ENCODE measurements around the gene TEKTIP1. TPM values are rescaled to one million over a fixed set of nuclear protein-coding genes. Genes with fewer than 3 reads are reported as not detected.

Gene TEKTIP1
- total and polyA plus RNA-seq, 10 of the 15 experiments (the other 5 are each of a cell fraction or from before 2014, with no cell fraction given): 0.18 to 2.6 (median 0.60) TPM; not detected in 5

DNA sequence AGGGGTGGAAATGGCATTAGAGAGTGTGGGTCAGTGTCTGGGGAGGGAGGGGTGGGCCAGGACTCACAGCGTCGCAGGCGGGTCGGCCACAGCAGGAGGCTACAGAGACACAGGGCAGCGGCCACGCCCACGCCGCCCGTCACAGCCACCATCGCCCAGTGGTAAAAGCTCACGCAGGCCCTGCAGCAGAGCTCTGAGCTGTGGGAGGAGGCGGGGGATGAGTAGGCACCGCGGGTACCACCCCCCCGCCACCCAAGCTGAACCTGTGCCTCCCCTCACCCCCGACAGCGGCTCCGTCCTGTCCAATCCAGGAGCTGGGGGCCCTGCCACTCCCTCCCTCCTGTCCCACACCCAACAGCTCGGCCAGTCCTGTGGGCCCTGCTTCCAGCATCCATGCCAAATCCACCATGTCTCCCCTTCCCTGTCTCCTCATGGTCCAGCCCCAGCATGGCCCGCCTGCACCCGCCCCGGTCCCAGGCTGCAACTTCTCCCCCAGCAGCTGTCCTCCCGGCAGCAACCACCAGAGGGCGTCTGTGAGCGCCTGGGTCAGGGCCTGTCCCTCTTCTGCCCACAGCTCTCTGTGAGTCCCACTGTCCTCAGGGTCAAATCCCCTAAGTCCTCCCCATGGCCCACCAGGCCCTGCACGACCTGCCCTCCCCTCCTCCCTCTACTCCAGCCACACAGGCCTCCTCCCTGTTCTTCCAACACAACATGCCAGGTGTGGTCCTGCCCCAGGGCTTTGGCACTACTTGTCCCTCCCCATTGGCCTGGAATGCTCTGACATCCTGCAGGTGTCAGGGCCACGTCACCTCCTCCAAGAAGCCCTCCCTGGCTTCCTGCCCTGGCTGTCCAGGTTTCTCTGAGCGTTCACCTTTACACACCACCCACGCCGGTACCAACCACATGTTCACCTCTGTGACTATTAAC lies 6.0 kb downstream of the TEKTIP1 start (continued):
- TF ChIP-seq ZNF687 (IDR thresholded peaks at IDR 0.05) (no peak), HDGF (IDR thresholded peaks at IDR 0.05) (peak; percentile 81)

GRCh38 chr19:3545669-3546034 lies 6.7 kb downstream of the TEKTIP1 start:
- Histone ChIP-seq H3K36me3 (ENCODE audit: control insufficient read depth in 2 of 2, insufficient read depth in 2 of 2, low read length in 1 of 2) (peaks cover 2 to 7% of the 10 kb centered on the region in 2 experiments; a peak in 3 of 4 replicates), H3K4me2 (ENCODE audit: control insufficient read depth, insufficient read depth) (no peak overlapping the region), H3K27me3 (replicated peaks in 1 of 2; ENCODE audit: control insufficient read depth in 2 of 2, insufficient read depth in 2 of 2, low read length in 1 of 2) (no peaks in the 10 kb centered on the region), H3K9ac (ENCODE audit: control insufficient read depth, insufficient read depth, low read length) (no peak overlapping the region), H3K79me2 (ENCODE audit: control insufficient read depth, insufficient read depth, low read length) (no peaks in the 10 kb centered on the region), H3K4me1 (ENCODE audit: control insufficient read depth, insufficient read depth, low read length) (no peaks in the 10 kb centered on the region), H3K4me3 (no peak overlapping the region), H3K9me3 (replicated peaks; ENCODE audit: control insufficient read depth, insufficient read depth, low read length) (no peaks in the 10 kb centered on the region), H2AFZ (ENCODE audit: control insufficient read depth, low read depth, low read length) (no peak overlapping the region), H3K27ac (ENCODE audit: control insufficient read depth, insufficient read depth) (no peak overlapping the region), H4K20me1 (ENCODE audit: control insufficient read depth, insufficient read depth) (no peaks in the 10 kb centered on the region)
- ATAC-seq (no peak), DNase-seq (ENCODE audit: low read depth, low spot score) (no peak), FAIRE-seq (no peak)
- ChIA-PET CTCF (interaction anchor here (0.6 to 2.7 kb wide), 16 partner anchors 9 to 669 kb away, joined by 3 to 20 read pairs (median 4); partner anchors contain the start of gene MFSD12), SMC1A (ENCODE audit: uncharacterized antibody, unreplicated experiment) (interaction anchor here (1.0 to 1.1 kb wide), 2 partner anchors 46 to 159 kb away, joined by 3 to 4 read pairs; no protein-coding TSS in a partner anchor), RAD21 (ENCODE audit: unreplicated experiment) (interaction anchor here (1.0 to 1.1 kb wide), 2 partner anchors 11 to 59 kb away, joined by 3 to 4 read pairs; partner anchors contain the start of gene MFSD12), POLR2A (no interaction called here)
- BruUV-seq (replicated peaks): no TSS peak
- intact Hi-C loops (cut with micrococcal nuclease; ENCODE audit: unreplicated experiment): loop anchor here (1.0 to 5.0 kb wide), 2 partner anchors 73 to 162 kb away; partner anchors contain the start of gene TJP3
- in situ Hi-C loops (cut with MboI): no loop called here
- WGBS (ENCODE audit: insufficient coverage, insufficient replicate concordance, low lambda C conversion rate, missing lambda C conversion rate): 52% methylated on average over 10 of the region's 10 CpGs
- TF ChIP-seq HSF1 (IDR thresholded peaks at IDR 0.05; ENCODE audit: low read depth, low read length): no peak
- no peak for TF ChIP-seq SP1 (IDR thresholded peaks at IDR 0.05; ENCODE audit: low read depth, low read length)
- no peak for TF ChIP-seq ETV6 (conservative IDR thresholded peaks at IDR 0.05 in 1 of 2, IDR thresholded peaks at IDR 0.05 in 1 of 2; ENCODE audit: borderline replicate concordance in 1 of 2, low read depth in 1 of 2)
- no peak for TF ChIP-seq NFYB (IDR thresholded peaks at IDR 0.05; ENCODE audit: insufficient read depth, low read depth, low read length)
- no peak for TF ChIP-seq CEBPZ (IDR thresholded peaks at IDR 0.05; ENCODE audit: low read depth, low read length)
- no peak for TF ChIP-seq HDAC6 (IDR thresholded peaks at IDR 0.05; ENCODE audit: unreplicated experiment)
- TF ChIP-seq POLR2AphosphoS5 (IDR thresholded peaks at IDR 0.05; ENCODE audit: low read length): no peak
- TF ChIP-seq JUNB (IDR thresholded peaks at IDR 0.05): no peak
- no peak for TF ChIP-seq SIN3A (IDR thresholded peaks at IDR 0.05; ENCODE audit: low read depth, low read length)
- TF ChIP-seq TARDBP (IDR thresholded peaks at IDR 0.05; ENCODE audit: borderline replicate concordance): no peak
